ENCODE results near the gene KRTAP21-1. TPM values are rescaled to one million over a fixed set of nuclear protein-coding genes. Genes with fewer than 3 reads are reported as not detected.
"Not testable (repeated sequence)": the region's sequence is repeated elsewhere in the genome, so short reads cannot be mapped to it uniquely, and the experiment has no call there.

The KRTAP21-1 gene
- not detected in 2 replicates for total RNA-seq (2014; rRNA removed; shearing (Covaris generic))

DNA sequence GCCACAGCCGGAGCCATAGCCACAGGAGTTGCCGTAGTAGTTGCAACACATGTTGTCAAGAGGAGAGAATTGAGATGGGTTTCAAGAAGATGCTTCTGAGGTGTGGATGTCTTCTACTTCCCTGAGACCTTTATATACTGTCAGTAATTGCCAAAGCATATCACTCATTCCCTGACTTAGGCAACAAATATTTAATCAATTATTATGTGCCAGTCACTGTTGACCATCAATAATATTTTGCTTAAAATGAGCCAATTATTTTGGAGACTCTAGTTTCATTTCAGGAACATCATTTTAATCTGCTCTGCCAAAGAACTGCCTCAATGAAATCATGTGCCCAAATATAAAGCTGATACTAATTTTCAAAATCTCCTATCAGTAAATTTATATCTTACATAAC lies at the start of gene KRTAP21-1:
Gene KRTAP21-1 (minus strand): TSS at position 101 of the 400 bp plus-strand sequence. CDS start 50 bp downstream, at position 51.
- not testable (repeated sequence) for H3K4me1 ChIP-seq (replicated peaks); H3K27ac ChIP-seq; H3K4me3 ChIP-seq; H3K9me3 ChIP-seq (replicated peaks); DNase-seq (ENCODE audit: low read depth in 1 of 2, low spot score in 2 of 2); H3K27me3 ChIP-seq (replicated peaks); H3K36me3 ChIP-seq

DNA sequence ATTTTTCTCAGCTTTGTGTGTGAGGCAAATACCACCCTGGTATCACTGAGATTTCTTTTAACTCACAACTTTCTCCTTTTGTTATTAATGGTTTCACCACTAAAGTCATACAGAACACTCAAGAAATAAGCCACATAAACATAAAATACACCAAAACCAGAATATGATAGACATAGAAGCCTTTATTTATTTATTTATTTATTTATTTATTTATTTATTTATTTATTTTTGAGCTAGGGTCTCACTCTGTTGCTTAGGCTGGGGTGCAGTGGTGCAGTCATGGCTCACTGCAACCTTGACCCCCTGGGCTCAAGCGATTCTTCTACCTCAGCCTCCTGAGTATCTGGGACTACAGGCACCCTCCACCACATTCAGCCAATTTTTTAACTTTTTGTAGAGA lies 45.4 kb upstream of the KRTAP21-1 start:
- no peaks in the 10 kb centered on the region for H3K36me3 ChIP-seq
- no peaks in the 10 kb centered on the region for H3K4me1 ChIP-seq (replicated peaks)
- H3K4me3 ChIP-seq: no peak overlapping the region
- H3K27ac ChIP-seq: no peak overlapping the region
- no peaks in the 10 kb centered on the region for H3K9me3 ChIP-seq (replicated peaks)
- no peak for DNase-seq (ENCODE audit: low read depth in 1 of 2, low spot score in 2 of 2)
- no peaks in the 10 kb centered on the region for H3K27me3 ChIP-seq (replicated peaks)

DNA sequence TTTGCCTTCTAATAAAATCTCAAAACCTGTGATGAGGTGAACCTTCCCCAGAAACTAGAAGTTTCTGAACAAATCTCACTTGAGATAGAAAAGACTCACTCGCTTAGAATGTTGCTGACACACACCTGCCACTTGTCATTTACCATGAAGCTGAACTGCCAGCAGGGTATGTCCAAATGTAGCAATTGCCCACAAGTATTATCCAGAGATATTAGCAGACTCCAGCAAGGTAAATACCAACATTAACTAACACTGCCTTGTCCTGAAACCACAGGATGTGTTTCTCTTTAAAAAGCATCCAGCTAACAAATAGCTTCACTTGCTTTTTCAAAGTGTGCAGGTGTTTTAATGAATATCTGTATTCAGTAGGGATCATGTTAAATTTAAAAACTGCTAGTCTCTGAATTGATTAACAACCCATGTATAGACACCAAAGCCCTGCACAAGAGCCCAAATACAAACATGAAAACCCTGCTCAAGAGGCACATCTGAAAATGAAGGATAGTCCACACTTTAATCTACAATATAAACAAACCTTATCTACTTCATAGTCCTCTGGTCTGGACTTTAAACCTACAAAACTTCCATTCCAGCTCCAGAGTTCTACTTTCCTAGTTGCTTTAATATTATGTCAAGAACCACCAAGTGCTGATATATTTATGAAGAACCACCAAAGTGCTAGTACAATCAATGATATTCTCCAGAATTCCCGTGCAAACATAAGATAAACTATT lies 38.5 kb upstream of the KRTAP21-1 start:
- Histone ChIP-seq H3K27me3 (replicated peaks) (no peaks in the 10 kb centered on the region), H3K27ac (no peak overlapping the region), H3K4me1 (replicated peaks) (no peaks in the 10 kb centered on the region), H3K4me3 (no peak overlapping the region), H3K36me3 (no peaks in the 10 kb centered on the region), H3K9me3 (replicated peaks) (no peaks in the 10 kb centered on the region)
- no peak for DNase-seq (ENCODE audit: low read depth in 1 of 2, low spot score in 2 of 2)

DNA sequence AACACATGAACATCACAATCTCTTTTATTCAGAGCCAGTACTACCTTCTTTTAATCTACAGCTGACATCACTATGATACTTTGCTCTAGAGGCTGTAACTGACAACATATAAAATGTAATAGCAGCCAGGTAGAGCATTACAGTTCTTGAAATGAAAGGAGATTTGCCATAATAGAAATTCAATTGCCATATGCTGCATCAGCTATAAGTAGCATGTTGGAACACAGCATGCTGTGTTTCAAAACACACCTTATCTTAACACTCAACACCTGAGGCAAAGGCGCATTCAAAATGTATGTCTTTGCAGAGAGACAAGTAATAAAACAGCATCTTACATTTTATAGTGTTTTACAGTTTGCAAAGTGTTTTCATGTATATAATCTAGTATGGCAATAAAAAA lies 24.0 kb upstream of the KRTAP21-1 start:
- H3K4me3 ChIP-seq: no peak overlapping the region
- no peaks in the 10 kb centered on the region for H3K4me1 ChIP-seq (replicated peaks)
- no peak for DNase-seq (ENCODE audit: low read depth in 1 of 2, low spot score in 2 of 2)
- no peaks in the 10 kb centered on the region for H3K9me3 ChIP-seq (replicated peaks)
- H3K36me3 ChIP-seq: no peaks in the 10 kb centered on the region
- no peak overlapping the region for H3K27ac ChIP-seq
- peaks cover 4% of the 10 kb centered on the region; the same call in 1 of the 2 replicates for H3K27me3 ChIP-seq (replicated peaks)

DNA sequence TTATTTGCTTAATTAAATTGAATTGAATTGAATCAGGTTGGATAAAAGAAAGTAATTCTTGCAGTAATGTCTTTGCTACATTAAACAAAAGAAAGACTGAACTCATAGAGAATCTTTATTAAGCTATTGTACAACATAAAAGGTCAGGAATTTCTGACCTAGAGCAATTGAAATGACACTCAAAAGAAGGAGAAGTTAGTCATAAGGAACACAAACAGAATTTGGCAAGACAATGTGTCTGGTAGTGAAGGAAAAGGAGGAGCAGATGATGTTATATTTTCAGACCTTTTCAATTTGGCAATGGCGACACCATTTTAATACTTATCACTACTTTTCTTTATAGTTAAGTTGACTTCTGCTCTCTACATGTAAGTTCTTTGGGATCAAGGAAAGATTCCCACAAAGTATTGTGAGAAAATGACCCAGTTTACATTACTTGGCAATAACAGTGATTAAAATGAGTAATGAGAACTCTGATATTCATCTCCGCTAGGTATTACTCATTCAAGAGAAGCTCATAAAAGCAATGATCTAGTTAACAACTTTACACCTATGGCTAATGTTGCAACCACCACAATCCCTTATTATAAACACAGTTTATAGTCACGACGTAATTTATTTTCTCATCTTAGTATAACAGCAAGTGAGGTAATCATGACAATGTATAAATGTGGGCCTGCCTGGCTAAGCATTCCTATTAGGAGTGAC lies 14.7 kb upstream of the KRTAP21-1 start:
- Histone ChIP-seq H3K9me3 (replicated peaks) (no peaks in the 10 kb centered on the region), H3K27ac (no peak overlapping the region), H3K36me3 (no peaks in the 10 kb centered on the region), H3K4me1 (replicated peaks) (no peaks in the 10 kb centered on the region), H3K4me3 (no peak overlapping the region), H3K27me3 (replicated peaks) (no peaks in the 10 kb centered on the region)
- DNase-seq (ENCODE audit: low read depth in 1 of 2, low spot score in 2 of 2): peak in 1 of 2 experiments; percentile 16

DNA sequence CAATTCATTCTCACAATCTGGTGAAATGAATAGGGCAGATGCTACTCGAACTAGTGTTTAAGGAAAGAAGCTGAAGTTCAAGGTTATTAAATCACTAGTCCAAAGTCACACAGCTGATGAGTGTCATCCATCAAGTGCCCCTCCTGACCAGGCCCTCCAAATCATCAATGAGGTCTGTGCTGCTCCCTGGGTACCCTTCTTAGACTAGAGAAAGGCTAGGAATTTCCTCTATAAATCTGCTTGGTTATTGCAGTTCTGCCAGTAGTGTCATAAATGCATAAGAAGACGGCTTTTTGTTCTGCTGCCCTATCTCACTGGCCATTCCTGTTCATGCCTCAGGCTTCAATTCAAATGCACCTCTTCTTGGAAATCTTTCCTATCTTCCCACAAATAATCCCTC lies 5.5 kb upstream of the KRTAP21-1 start:
- DNase-seq (ENCODE audit: low read depth in 1 of 2, low spot score in 2 of 2): no peak
- H3K27ac ChIP-seq: no peak overlapping the region
- H3K27me3 ChIP-seq (replicated peaks): no peaks in the 10 kb centered on the region
- no peaks in the 10 kb centered on the region for H3K4me1 ChIP-seq (replicated peaks)
- no peaks in the 10 kb centered on the region for H3K9me3 ChIP-seq (replicated peaks)
- H3K36me3 ChIP-seq: no peaks in the 10 kb centered on the region
- no peak overlapping the region for H3K4me3 ChIP-seq

DNA sequence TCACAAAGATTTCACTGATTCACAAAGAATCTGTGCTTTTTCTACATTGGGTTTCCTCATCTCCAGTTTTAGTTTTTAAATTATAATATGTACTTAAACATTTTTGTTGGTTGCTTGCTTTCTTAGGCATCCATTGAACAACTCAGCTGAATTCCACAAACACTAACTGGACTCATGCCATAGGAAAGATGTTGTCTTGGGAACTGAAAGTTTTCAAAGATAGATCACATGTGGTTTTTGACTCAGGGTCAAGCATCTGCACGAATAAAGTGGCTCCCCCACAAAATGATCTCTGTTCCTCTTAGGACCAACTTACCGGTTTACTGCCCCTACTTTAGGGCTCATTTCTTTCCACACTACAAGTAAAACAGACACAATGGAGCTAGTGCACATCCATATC lies 3.1 kb upstream of the KRTAP21-1 start:
- DNase-seq (ENCODE audit: low read depth in 1 of 2, low spot score in 2 of 2): no peak
- H3K27me3 ChIP-seq (replicated peaks): no peaks in the 10 kb centered on the region
- no peaks in the 10 kb centered on the region for H3K9me3 ChIP-seq (replicated peaks)
- H3K4me3 ChIP-seq: no peak overlapping the region
- H3K4me1 ChIP-seq (replicated peaks): no peaks in the 10 kb centered on the region
- H3K27ac ChIP-seq: no peak overlapping the region
- no peaks in the 10 kb centered on the region for H3K36me3 ChIP-seq

DNA sequence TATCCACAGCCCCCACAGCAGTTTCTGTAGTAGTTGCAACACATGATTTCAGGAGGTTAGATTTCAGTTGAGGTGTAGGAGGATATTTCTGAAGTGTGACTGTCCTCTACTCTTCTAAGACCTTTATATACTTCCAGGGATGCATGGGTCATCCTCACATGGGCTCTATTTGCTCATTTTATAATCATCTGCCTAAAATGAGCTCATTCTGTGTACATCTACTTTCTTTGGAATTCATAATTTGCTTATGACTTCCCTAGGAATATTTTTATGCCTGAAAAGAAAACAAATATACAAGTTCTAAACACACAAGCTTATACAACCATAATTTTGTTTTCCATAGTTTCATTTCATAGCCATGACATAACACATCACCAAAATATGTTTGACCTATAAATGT lies 8.1 kb downstream of the KRTAP21-1 start, which contains the start of gene KRTAP21-2:
Gene KRTAP21-2 (minus strand): TSS at position 101 of the 400 bp plus-strand sequence. CDS start 57 bp downstream, at position 44.
- H3K27me3 ChIP-seq (replicated peaks): no peaks in the 10 kb centered on the region
- H3K9me3 ChIP-seq (replicated peaks): no peaks in the 10 kb centered on the region
- H3K4me1 ChIP-seq (replicated peaks): no peaks in the 10 kb centered on the region
- no peak within 1 kb of the TSS for H3K4me3 ChIP-seq
- no peak for DNase-seq (ENCODE audit: low read depth in 1 of 2, low spot score in 2 of 2)
- H3K27ac ChIP-seq: no peak within 1 kb of the TSS
- H3K36me3 ChIP-seq: no peaks in the 10 kb centered on the region

DNA sequence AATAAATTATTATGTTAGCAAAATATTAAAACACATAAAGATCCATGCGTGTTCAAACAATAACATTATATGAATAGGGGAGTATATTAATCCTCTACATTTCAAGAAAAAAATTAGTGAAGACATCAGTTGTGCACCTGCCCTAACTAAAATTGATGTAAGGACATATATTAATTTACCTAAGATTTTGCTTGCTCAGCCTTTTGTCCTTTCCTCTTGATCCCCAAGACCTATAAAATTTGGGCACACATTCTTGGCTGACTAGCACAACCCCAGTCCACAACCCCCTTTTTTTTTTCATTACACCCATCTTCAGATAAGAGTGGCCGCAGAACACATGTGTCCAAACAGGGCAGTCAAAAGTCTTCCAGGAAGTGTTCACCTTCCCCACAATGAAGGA lies 14.8 kb downstream of the KRTAP21-1 start:
- Histone ChIP-seq H3K36me3 (no peaks in the 10 kb centered on the region), H3K4me3 (no peak overlapping the region), H3K27ac (no peak overlapping the region), H3K9me3 (replicated peaks) (no peaks in the 10 kb centered on the region), H3K4me1 (replicated peaks) (no peaks in the 10 kb centered on the region), H3K27me3 (replicated peaks) (no peaks in the 10 kb centered on the region)
- DNase-seq (ENCODE audit: low read depth in 1 of 2, low spot score in 2 of 2): no peak

DNA sequence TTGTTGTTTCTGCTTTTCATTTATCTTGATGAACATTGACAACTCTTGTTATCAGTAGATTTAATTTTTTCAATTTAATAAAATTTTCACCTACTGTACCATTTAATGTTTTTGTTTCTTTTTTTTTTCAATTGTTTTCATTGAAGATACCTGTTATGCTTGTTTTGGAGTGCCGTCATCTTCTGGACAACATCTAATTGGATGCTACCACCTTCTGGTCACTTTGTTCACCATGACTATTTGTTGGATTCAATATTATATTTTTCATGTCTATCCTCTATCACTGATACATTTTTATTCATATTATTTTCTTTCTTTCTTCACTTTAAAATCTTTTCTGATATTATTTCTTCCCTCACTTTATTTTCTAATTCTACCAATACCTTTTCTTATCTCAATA lies 22.2 kb downstream of the KRTAP21-1 start:
- H3K27me3 ChIP-seq (replicated peaks): no peaks in the 10 kb centered on the region; the same call in 1 of the 2 replicates
- H3K36me3 ChIP-seq: no peaks in the 10 kb centered on the region
- no peak for DNase-seq (ENCODE audit: low read depth in 1 of 2, low spot score in 2 of 2)

DNA sequence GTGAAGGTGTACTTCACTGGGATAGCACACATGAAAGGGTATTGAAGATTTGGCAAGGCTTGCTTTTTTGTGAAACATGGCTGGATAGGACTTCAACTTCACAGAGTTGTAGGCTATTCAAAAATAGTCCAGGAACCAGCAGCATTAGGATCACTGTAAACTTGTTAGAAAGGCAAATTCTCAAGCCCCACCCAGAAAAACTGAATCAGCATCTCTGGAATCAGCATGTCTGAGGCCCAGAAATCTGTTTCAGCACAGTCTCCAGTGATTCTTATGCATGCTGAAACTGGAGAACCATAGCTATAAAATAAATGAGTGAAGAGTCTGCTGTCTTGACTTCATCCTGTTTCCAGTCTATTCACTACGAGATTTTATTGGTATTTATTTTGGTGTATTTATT lies 28.5 kb downstream of the KRTAP21-1 start:
- Histone ChIP-seq H3K4me1 (replicated peaks) (no peaks in the 10 kb centered on the region), H3K27me3 (replicated peaks) (no peaks in the 10 kb centered on the region), H3K9me3 (replicated peaks) (no peaks in the 10 kb centered on the region), H3K27ac (no peak overlapping the region), H3K4me3 (no peak overlapping the region), H3K36me3 (no peaks in the 10 kb centered on the region)
- no peak for DNase-seq (ENCODE audit: low read depth in 1 of 2, low spot score in 2 of 2)

More for the DNA sequence above, 22.2 kb downstream of the KRTAP21-1 start:
- Histone ChIP-seq H3K9me3 (replicated peaks) (no peaks in the 10 kb centered on the region), H3K4me1 (replicated peaks) (no peaks in the 10 kb centered on the region), H3K27ac (no peak overlapping the region), H3K4me3 (no peak overlapping the region)

DNA sequence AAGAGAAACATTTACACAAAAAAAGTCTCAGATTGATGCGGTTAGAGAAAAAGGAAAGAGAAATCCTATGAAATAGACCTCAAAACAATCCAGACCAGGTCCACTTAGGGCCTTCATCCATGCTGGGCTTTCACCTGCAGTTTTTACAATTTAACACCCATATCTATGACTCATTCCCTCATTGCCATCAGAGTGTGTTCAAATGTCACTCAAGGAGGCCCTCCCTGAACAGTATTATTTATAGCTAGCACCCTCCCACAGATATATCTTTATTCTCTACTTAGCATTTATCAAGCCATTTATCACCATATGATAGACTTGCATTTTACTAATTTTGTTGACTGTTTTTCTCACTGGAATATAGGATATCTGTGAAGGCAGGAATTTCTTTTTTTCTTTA lies 35.8 kb downstream of the KRTAP21-1 start:
- no peak for DNase-seq (ENCODE audit: low read depth in 1 of 2, low spot score in 2 of 2)

DNA sequence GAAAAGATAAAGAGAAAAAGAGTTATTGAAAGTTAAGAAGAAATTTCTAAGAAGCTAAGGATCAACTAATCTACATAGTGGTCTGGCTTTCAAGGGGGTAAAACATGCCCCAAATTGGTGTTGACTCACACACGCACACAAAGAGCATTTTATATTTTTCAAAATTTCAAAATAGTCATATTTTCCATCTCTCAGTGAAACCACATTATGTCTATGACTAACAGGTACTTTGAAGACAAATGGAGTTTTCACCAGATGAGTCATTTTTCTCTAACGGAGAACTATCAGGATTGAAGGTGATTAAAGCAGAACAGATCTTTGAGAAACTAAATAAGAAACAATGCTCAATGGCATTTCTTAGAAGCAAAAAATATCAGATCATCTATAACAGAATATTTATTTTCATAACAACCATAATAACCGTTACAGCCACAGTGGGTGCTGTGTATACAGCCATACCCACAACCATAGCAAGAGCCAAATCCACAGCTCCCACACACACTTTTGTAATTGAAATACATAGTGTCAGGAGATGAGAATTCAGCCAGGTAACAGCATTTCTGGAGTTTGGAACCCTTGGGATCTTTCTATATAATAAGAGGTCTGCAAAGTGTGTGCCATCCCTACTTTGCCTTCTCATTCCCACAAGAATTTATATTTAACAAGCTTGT lies 36.9 kb downstream of the KRTAP21-1 start, which contains the start of gene KRTAP21-3:
Gene KRTAP21-3 (minus strand): TSS at position 539 of the 671 bp plus-strand sequence. CDS start 18 bp downstream, at position 521.
- DNase-seq (ENCODE audit: low read depth in 1 of 2, low spot score in 2 of 2): peak in 1 of 2 experiments; percentile 52
- Histone ChIP-seq H3K4me1 (replicated peaks) (peaks cover 57% of the 10 kb centered on the region), H3K27ac (peak within 1 kb of the TSS; percentile 97), H3K36me3 (no peaks in the 10 kb centered on the region), H3K9me3 (replicated peaks) (no peaks in the 10 kb centered on the region), H3K27me3 (replicated peaks) (no peaks in the 10 kb centered on the region), H3K4me3 (no peak within 1 kb of the TSS)

More for the DNA sequence above, 35.8 kb downstream of the KRTAP21-1 start:
- Histone ChIP-seq H3K4me3 (no peak overlapping the region), H3K36me3 (no peaks in the 10 kb centered on the region), H3K27ac (no peak overlapping the region), H3K27me3 (replicated peaks) (no peaks in the 10 kb centered on the region), H3K4me1 (replicated peaks) (peaks cover 46% of the 10 kb centered on the region), H3K9me3 (replicated peaks) (no peaks in the 10 kb centered on the region)

DNA sequence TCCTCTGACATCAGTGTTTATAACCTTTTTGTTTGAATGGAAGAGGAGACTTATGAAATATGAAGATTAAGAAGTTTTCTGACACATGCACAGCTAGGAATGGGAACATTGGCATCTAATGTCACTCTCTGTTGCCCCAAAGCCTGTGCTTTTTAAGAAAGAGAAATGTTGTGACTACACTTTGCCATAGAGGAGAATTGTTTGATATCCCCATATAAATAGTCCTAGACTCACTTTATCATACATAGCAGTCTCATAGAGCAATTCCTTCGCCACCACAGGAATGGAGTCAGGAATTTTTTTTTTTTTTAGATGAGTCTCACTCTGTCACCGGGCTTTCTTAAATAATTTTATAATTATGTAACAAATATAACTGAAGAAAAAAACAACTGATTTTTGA lies 38.1 kb downstream of the KRTAP21-1 start:
- no peaks in the 10 kb centered on the region for H3K36me3 ChIP-seq
- H3K4me3 ChIP-seq: no peak overlapping the region
- H3K9me3 ChIP-seq (replicated peaks): no peaks in the 10 kb centered on the region
- peak in 1 of 2 experiments; percentile 38 for DNase-seq (ENCODE audit: low read depth in 1 of 2, low spot score in 2 of 2)
- H3K27me3 ChIP-seq (replicated peaks): no peaks in the 10 kb centered on the region
- H3K27ac ChIP-seq: peak overlapping the region; percentile 97
- H3K4me1 ChIP-seq (replicated peaks): peaks cover 59% of the 10 kb centered on the region
